C4-2B (cell line): ENCODE measurements around the gene KAT2B.

ENCODE experiments used
- CTCF ChIP-seq: fragments of 450-650 bp; conservative IDR thresholded peaks from 2 replicates; pipeline ENCODE4 v1.5.1; 2017; ENCODE audit warnings: mild to moderate bottlenecking
- ZFX ChIP-seq: fragments of 450-650 bp; IDR thresholded peaks from 2 replicates; pipeline ENCODE4 v1.6.1; 2017

- TF ChIP-seq CTCF: no peak
- TF ChIP-seq ZFX: no peak
Observed at GRCh38 chr3:20071175-20071574, 30.9 kb downstream of the KAT2B start.
